ENCODE measurements around the gene SYTL3. TPM values are rescaled to one million over a fixed set of nuclear protein-coding genes. Genes with fewer than 3 reads are reported as not detected.

The SYTL3 gene
- total and polyA plus RNA-seq, 10 of the 15 experiments (the other 5 are each of a cell fraction or from before 2014, with no cell fraction given) = 3.3 to 12.1 (median 6.9) TPM

GRCh38 chr6:158609455-158610155, 40.2 kb upstream of the SYTL3 start (continued):
- no peak for TF ChIP-seq PRDM15 (CRISPR knock-in tag; IDR thresholded peaks at IDR 0.05)
- TF ChIP-seq ZBED1 (IDR thresholded peaks at IDR 0.05; ENCODE audit: borderline replicate concordance) = no peak
- TF ChIP-seq ZBTB40 (IDR thresholded peaks at IDR 0.05; ENCODE audit: borderline replicate concordance) = no peak
- TF ChIP-seq NRF1 (conservative IDR thresholded peaks at IDR 0.05; ENCODE audit: low read depth, low read length) = no peak

Data from GM12878 (cell line).